Activated CD4-positive, alpha-beta memory T cell treated with anti-CD3 and anti-CD28 coated beads, Interleukin-2, amount 10 ng/mL, durations not matched to agents 7 days and 5 days (primary cell): ENCODE data around the gene NIPAL3. TPM values are rescaled to one million over a fixed set of nuclear protein-coding genes. Genes with fewer than 3 reads are reported as not detected.

Source experiments
- CTCF ChIA-PET: fragments of 350-600 bp; sonication (Branson Sonifier 250); formaldehyde crosslinking; loops from one replicate; lab custom pipeline; 2021; ENCODE audit warnings: antibody characterized with exemption, inconsistent platforms; lab: Charles Lee
- POLR2A ChIA-PET: fragments of 350-600 bp; sonication (Branson Sonifier 250); formaldehyde crosslinking; loops from one replicate; lab custom pipeline; 2021; ENCODE audit warnings: antibody characterized with exemption; lab: Charles Lee
- DNase-seq: peaks from one replicate; pipeline ENCODE4 v3.0.0-alpha.2; 2020
- H3K27ac Mint-ChIP-seq: one replicate; pipeline ENCODE4 v1.8.0; 2021; ENCODE audit warnings: mild to moderate bottlenecking, mixed read lengths
- H3K27me3 Mint-ChIP-seq: one replicate; pipeline ENCODE4 v1.8.0; 2021; ENCODE audit warnings: mixed read lengths
- H3K36me3 Mint-ChIP-seq: one replicate; pipeline ENCODE4 v1.8.0; 2021; ENCODE audit warnings: low read depth, mixed read lengths
- H3K4me1 Mint-ChIP-seq: one replicate; pipeline ENCODE4 v1.8.0; 2021; ENCODE audit warnings: mixed read lengths
- H3K4me3 Mint-ChIP-seq: one replicate; pipeline ENCODE4 v1.8.0; 2021; ENCODE audit warnings: mild to moderate bottlenecking, mixed read lengths
- H3K9me3 Mint-ChIP-seq: one replicate; pipeline ENCODE4 v1.8.0; 2021; ENCODE audit warnings: mixed read lengths
- total RNA-seq, 2 experiments: library from RNA; stranded (reverse); gene quantifications; one replicate each; pipeline ENCODE4 v1.2.3, GENCODE V29; 2021

The NIPAL3 gene
- total RNA-seq, 2 experiments from 2014 or later, result 51.8 to 53.5 TPM

- no peaks in the 10 kb centered on the region for H3K27me3 Mint-ChIP-seq
- no peak overlapping the region for H3K4me3 Mint-ChIP-seq
- peaks cover 15% of the 10 kb centered on the region for H3K36me3 Mint-ChIP-seq
- no peaks in the 10 kb centered on the region for H3K4me1 Mint-ChIP-seq
- no peak overlapping the region for H3K27ac Mint-ChIP-seq
- ChIA-PET POLR2A (interaction anchor here (1.1 to 1.5 kb wide), 2 partner anchors 14 to 29 kb away, joined by 4 to 6 read pairs; no protein-coding TSS in a partner anchor), CTCF (no interaction called here)
- H3K9me3 Mint-ChIP-seq, result no peaks in the 10 kb centered on the region
- no peak for DNase-seq
Observed at GRCh38 chr1:24472527-24473251, 57.1 kb downstream of the NIPAL3 start.

DNA sequence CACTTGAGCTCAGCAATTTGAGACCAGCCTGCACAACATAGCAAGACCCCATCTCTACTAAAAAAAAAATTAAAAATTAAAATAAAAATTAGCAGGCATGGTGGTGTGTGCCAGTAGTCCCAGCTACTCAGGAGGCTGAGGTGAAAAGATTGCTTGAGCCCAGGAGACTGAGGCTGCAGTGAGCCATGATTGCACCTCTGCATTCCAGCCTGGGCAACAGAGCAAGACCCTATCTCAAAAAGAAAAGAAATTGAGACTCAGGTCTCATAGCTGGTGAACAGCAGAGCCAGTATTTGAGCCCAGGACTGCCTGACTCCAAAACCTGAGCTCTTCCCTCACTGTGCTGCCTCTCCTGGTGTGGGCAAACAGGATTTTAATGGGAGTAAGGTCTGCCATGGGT lies 58.6 kb downstream of the NIPAL3 start:
- H3K27ac Mint-ChIP-seq, result no peak overlapping the region
- no peaks in the 10 kb centered on the region for H3K9me3 Mint-ChIP-seq
- H3K36me3 Mint-ChIP-seq, result peaks cover 11% of the 10 kb centered on the region
- no peak overlapping the region for H3K4me3 Mint-ChIP-seq
- H3K4me1 Mint-ChIP-seq, result no peaks in the 10 kb centered on the region
- no peak for DNase-seq
- CTCF ChIA-PET, result interaction anchor here (0.9 kb wide), 1 partner anchor 27 kb away, joined by 3 read pairs; no protein-coding TSS in a partner anchor
- no peaks in the 10 kb centered on the region for H3K27me3 Mint-ChIP-seq
- POLR2A ChIA-PET, result interaction anchor here (1.5 kb wide), 1 partner anchor 10 kb away, joined by 3 read pairs; no protein-coding TSS in a partner anchor

- Mint-ChIP-seq H3K27ac (no peak overlapping the region), H3K27me3 (no peaks in the 10 kb centered on the region), H3K9me3 (no peaks in the 10 kb centered on the region), H3K4me3 (no peak overlapping the region), H3K4me1 (peaks cover 5% of the 10 kb centered on the region), H3K36me3 (peaks cover 4% of the 10 kb centered on the region)
- CTCF ChIA-PET, result interaction anchor here (0.7 to 2.3 kb wide), 2 partner anchors 10 to 85 kb away, joined by 4 to 6 read pairs; no protein-coding TSS in a partner anchor
- POLR2A ChIA-PET, result interaction anchor here (2.8 kb wide), 1 partner anchor 26 kb away, joined by 13 read pairs; the partner anchor contains the start of gene RCAN3
- no peak for DNase-seq
Observed at GRCh38 chr1:24475700-24476099, 60.1 kb downstream of the NIPAL3 start.

- H3K4me3 Mint-ChIP-seq, result no peak overlapping the region
- no peak for DNase-seq
- peaks cover 2% of the 10 kb centered on the region for H3K36me3 Mint-ChIP-seq
- CTCF ChIA-PET, result interaction anchor here (0.7 to 2.3 kb wide), 6 partner anchors 10 to 86 kb away, joined by 3 to 7 read pairs (median 4); partner anchors contain the start of gene NIPAL3
- peaks cover 13% of the 10 kb centered on the region for H3K4me1 Mint-ChIP-seq
- POLR2A ChIA-PET, result interaction anchor here (1.2 to 2.8 kb wide), 3 partner anchors 25 to 61 kb away, joined by 3 to 13 read pairs (median 5); partner anchors contain the start of gene RCAN3
- no peaks in the 10 kb centered on the region for H3K9me3 Mint-ChIP-seq
- no peaks in the 10 kb centered on the region for H3K27me3 Mint-ChIP-seq
- no peak overlapping the region for H3K27ac Mint-ChIP-seq
Observed at GRCh38 chr1:24476571-24476970, 61.0 kb downstream of the NIPAL3 start.

DNA sequence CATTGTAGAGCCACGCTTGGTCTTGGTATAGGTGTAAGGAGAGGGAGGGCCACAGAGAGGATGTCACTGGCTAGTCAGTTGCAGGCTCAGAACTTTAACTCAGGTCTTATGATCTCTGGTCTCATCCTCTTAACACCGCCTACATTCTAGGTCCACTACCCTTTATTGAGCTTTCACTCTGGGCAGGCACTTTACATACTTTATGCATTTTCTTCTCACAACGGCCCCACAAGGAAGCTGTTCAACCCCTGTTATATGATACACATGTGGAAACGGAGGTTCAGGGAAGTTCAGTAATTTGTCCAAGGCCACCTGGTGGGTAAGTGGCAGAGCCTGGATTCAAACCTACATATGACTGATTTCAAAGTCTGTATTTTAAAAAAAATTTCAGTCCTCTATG lies 61.7 kb downstream of the NIPAL3 start:
- DNase-seq, result no peak
- H3K27me3 Mint-ChIP-seq, result no peaks in the 10 kb centered on the region
- H3K4me3 Mint-ChIP-seq, result no peak overlapping the region
- H3K4me1 Mint-ChIP-seq, result peaks cover 21% of the 10 kb centered on the region
- no peak overlapping the region for H3K27ac Mint-ChIP-seq
- peaks cover 2% of the 10 kb centered on the region for H3K36me3 Mint-ChIP-seq
- ChIA-PET CTCF (interaction anchor here (1.1 to 2.3 kb wide), 4 partner anchors 9 to 64 kb away, joined by 3 to 7 read pairs (median 4); partner anchors contain the start of gene NIPAL3), POLR2A (interaction anchor here (1.2 to 2.8 kb wide), 3 partner anchors 25 to 62 kb away, joined by 3 to 13 read pairs (median 5); partner anchors contain the start of gene RCAN3)
- H3K9me3 Mint-ChIP-seq, result no peaks in the 10 kb centered on the region

- CTCF ChIA-PET, result interaction anchor here (0.9 to 2.8 kb wide), 10 partner anchors 20 to 282 kb away, joined by 3 to 19 read pairs (median 4); partner anchors contain the start of genes NIPAL3 and RCAN3
- peak overlapping the region; percentile 99 for H3K27ac Mint-ChIP-seq
- no peaks in the 10 kb centered on the region for H3K27me3 Mint-ChIP-seq
- H3K9me3 Mint-ChIP-seq, result no peaks in the 10 kb centered on the region
- POLR2A ChIA-PET, result interaction anchor here (0.8 to 8.0 kb wide), 13 partner anchors 11 to 162 kb away, joined by 3 to 232 read pairs (median 3); partner anchors contain the start of genes NIPAL3, RCAN3, SRRM1 and STPG1
- H3K4me1 Mint-ChIP-seq, result peaks cover 50% of the 10 kb centered on the region
- peak; percentile 65 for DNase-seq
- peak overlapping the region; percentile 27 for H3K4me3 Mint-ChIP-seq
- H3K36me3 Mint-ChIP-seq, result peaks cover 12% of the 10 kb centered on the region
Observed at GRCh38 chr1:24481101-24481500, 65.5 kb downstream of the NIPAL3 start.

GRCh38 chr1:24481843-24482610 lies 66.4 kb downstream of the NIPAL3 start:
- no peaks in the 10 kb centered on the region for H3K9me3 Mint-ChIP-seq
- no peaks in the 10 kb centered on the region for H3K27me3 Mint-ChIP-seq
- POLR2A ChIA-PET, result interaction anchor here (0.6 to 8.0 kb wide), 14 partner anchors 10 to 324 kb away, joined by 3 to 232 read pairs (median 4); partner anchors contain the start of genes NIPAL3, RCAN3, SRRM1 and STPG1
- H3K4me3 Mint-ChIP-seq, result peak overlapping the region; percentile 64
- peaks cover 59% of the 10 kb centered on the region for H3K4me1 Mint-ChIP-seq
- CTCF ChIA-PET, result interaction anchor here (0.9 to 2.8 kb wide), 11 partner anchors 10 to 283 kb away, joined by 3 to 19 read pairs (median 5); partner anchors contain the start of genes NIPAL3 and RCAN3
- H3K27ac Mint-ChIP-seq, result peak overlapping the region; percentile 99
- peaks cover 12% of the 10 kb centered on the region for H3K36me3 Mint-ChIP-seq
- DNase-seq, result peak; percentile 55

GRCh38 chr1:24483441-24483840 lies 67.8 kb downstream of the NIPAL3 start:
- peak overlapping the region; percentile 86 for H3K27ac Mint-ChIP-seq
- no peak for DNase-seq
- no peaks in the 10 kb centered on the region for H3K9me3 Mint-ChIP-seq
- no peak overlapping the region for H3K4me3 Mint-ChIP-seq
- CTCF ChIA-PET, result interaction anchor here (0.6 to 5.2 kb wide), 5 partner anchors 18 to 861 kb away, joined by 3 to 34 read pairs (median 3); partner anchors contain the start of genes NIPAL3 and RCAN3
- no peaks in the 10 kb centered on the region for H3K27me3 Mint-ChIP-seq
- peaks cover 12% of the 10 kb centered on the region for H3K36me3 Mint-ChIP-seq
- H3K4me1 Mint-ChIP-seq, result peaks cover 68% of the 10 kb centered on the region
- POLR2A ChIA-PET, result interaction anchor here (0.8 to 8.0 kb wide), 5 partner anchors 20 to 68 kb away, joined by 3 to 232 read pairs (median 6); partner anchors contain the start of genes NIPAL3, RCAN3 and STPG1

DNA sequence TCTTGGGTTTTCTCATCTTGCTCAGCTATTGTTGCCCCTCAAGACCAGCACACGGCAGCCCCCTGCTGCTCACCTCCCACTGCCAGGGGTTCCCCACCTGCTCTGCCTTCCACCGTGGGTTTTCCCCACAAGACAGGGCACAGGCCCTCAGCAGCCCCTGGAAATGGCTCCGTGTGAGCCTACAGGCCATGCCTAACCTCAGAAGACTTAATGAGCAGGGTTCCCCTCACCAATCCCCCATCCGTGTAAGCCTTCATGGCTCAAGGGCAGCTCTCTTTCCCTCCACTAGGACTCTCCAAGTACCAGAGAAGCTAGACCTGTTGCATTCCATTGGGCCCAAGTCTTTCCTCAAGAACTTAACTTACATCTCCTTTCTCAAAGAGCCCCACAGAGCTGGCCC lies 68.6 kb downstream of the NIPAL3 start:
- ChIA-PET CTCF (interaction anchor here (0.9 to 5.2 kb wide), 4 partner anchors 17 to 103 kb away, joined by 4 to 34 read pairs (median 8); partner anchors contain the start of genes NIPAL3 and RCAN3), POLR2A (interaction anchor here (1.2 to 8.0 kb wide), 4 partner anchors 10 to 69 kb away, joined by 3 to 232 read pairs (median 50); partner anchors contain the start of genes NIPAL3, RCAN3 and STPG1)
- H3K27ac Mint-ChIP-seq, result peak overlapping the region; percentile 13
- H3K27me3 Mint-ChIP-seq, result no peaks in the 10 kb centered on the region
- peaks cover 12% of the 10 kb centered on the region for H3K36me3 Mint-ChIP-seq
- peaks cover 72% of the 10 kb centered on the region for H3K4me1 Mint-ChIP-seq
- H3K4me3 Mint-ChIP-seq, result no peak overlapping the region
- DNase-seq, result no peak
- H3K9me3 Mint-ChIP-seq, result no peaks in the 10 kb centered on the region

DNA sequence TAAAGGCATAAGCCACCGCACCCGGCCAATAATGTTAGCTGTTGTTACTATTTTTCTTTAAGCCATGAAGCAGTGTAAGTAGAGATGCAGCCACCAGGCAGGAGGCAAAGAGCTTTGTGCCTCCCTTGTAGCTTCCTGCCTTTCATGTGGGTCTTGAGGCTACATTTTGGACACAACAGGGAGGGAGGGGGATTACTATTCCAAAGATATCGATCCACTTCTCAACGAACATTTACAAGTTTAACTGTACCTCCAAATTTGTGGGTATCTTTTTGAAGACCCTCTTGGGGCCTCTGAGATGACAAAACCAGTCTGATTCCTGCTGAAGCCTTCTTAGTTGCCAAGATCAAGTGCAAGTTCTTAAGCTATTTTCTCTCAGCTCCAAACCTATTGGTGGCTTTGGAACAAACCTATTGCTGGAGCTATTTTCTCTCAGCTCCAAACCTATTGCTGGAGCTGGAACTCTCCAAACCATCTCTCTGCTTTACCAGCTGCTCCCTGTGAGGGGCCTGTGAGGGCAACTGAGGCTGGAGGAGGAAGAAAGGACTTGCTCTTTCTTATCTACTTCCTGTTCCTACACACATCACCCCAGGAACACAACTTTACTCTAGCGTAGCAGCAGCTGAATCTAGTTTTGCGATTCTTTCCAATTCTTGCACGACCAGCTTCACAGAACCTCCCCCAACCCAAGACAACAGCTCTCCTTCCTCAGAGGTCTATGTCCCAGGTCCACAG lies 70.9 kb downstream of the NIPAL3 start:
- ChIA-PET POLR2A (interaction anchor here (0.6 to 8.0 kb wide), 8 partner anchors 11 to 477 kb away, joined by 3 to 165 read pairs (median 4); partner anchors contain the start of genes NIPAL3, RCAN3 and STPG1), CTCF (interaction anchor here (0.9 to 5.2 kb wide), 16 partner anchors 10 to 288 kb away, joined by 3 to 34 read pairs (median 5); partner anchors contain the start of genes NIPAL3 and RCAN3)
- Mint-ChIP-seq H3K4me1 (peaks cover 59% of the 10 kb centered on the region), H3K27ac (peak overlapping the region; percentile 82), H3K27me3 (no peaks in the 10 kb centered on the region), H3K4me3 (peak overlapping the region; percentile 36), H3K36me3 (peaks cover 14% of the 10 kb centered on the region), H3K9me3 (no peaks in the 10 kb centered on the region)
- DNase-seq, result no peak

- CTCF ChIA-PET, result interaction anchor here (1.4 to 5.2 kb wide), 4 partner anchors 14 to 289 kb away, joined by 3 to 34 read pairs (median 10); partner anchors contain the start of genes NIPAL3 and RCAN3
- peaks cover 14% of the 10 kb centered on the region for H3K36me3 Mint-ChIP-seq
Observed at GRCh38 chr1:24487455-24487854, 71.9 kb downstream of the NIPAL3 start.

More at GRCh38 chr1:24487455-24487854, 71.9 kb downstream of the NIPAL3 start:
- Mint-ChIP-seq H3K27me3 (no peaks in the 10 kb centered on the region), H3K4me3 (no peak overlapping the region), H3K4me1 (peaks cover 51% of the 10 kb centered on the region), H3K27ac (no peak overlapping the region), H3K9me3 (no peaks in the 10 kb centered on the region)
- no peak for DNase-seq
- POLR2A ChIA-PET, result interaction anchor here (7.2 kb wide), 1 partner anchor 17 kb away, joined by 165 read pairs; the partner anchor contains the start of gene RCAN3
